Activated naive CD4-positive, alpha-beta T cell treated with anti-CD3 and anti-CD28 coated beads, Interleukin-2, amount 10 ng/mL, durations not matched to agents 7 days and 5 days (primary cell): ENCODE results near the gene ITGB1BP1.
A peak's percentile ranks its signal among the peaks of the same experiment; 100 is the strongest.

Experiments
- CTCF ChIA-PET: fragments of 350-600 bp; sonication (Branson Sonifier 250); formaldehyde crosslinking; loops from one replicate; lab custom pipeline; 2021; ENCODE audit warnings: antibody characterized with exemption; lab: Charles Lee
- DNase-seq: peaks from one replicate; pipeline ENCODE4 v3.0.0-alpha.2; 2020
- H3K27ac Mint-ChIP-seq: one replicate; pipeline ENCODE4 v1.8.0; 2021; ENCODE audit warnings: mild to moderate bottlenecking, moderate library complexity, mixed read lengths
- H3K27me3 Mint-ChIP-seq: one replicate; pipeline ENCODE4 v1.8.0; 2021; ENCODE audit warnings: mild to moderate bottlenecking, mixed read lengths
- H3K36me3 Mint-ChIP-seq: one replicate; pipeline ENCODE4 v1.8.0; 2021; ENCODE audit warnings: mixed read lengths
- H3K4me1 Mint-ChIP-seq: one replicate; pipeline ENCODE4 v1.8.0; 2021; ENCODE audit warnings: mixed read lengths
- H3K4me3 Mint-ChIP-seq: one replicate; pipeline ENCODE4 v1.8.0; 2021; ENCODE audit warnings: mild to moderate bottlenecking, moderate library complexity, mixed read lengths
- H3K9me3 Mint-ChIP-seq: one replicate; pipeline ENCODE4 v1.8.0; 2021; ENCODE audit warnings: mixed read lengths

ITGB1BP1 gene

GRCh38 chr2:9416962-9417316 is 6.4 kb downstream of the ITGB1BP1 start:
- no peaks in the 10 kb centered on the region for H3K27me3 Mint-ChIP-seq
- CTCF ChIA-PET, result no interaction called here
- DNase-seq, result no peak
- H3K4me1 Mint-ChIP-seq, result peaks cover 46% of the 10 kb centered on the region
- H3K36me3 Mint-ChIP-seq, result peaks cover 50% of the 10 kb centered on the region
- no peaks in the 10 kb centered on the region for H3K9me3 Mint-ChIP-seq
- H3K27ac Mint-ChIP-seq, result no peak overlapping the region
- H3K4me3 Mint-ChIP-seq, result no peak overlapping the region

- H3K9me3 Mint-ChIP-seq, result no peaks in the 10 kb centered on the region
- peaks cover 42% of the 10 kb centered on the region for H3K4me1 Mint-ChIP-seq
- H3K27me3 Mint-ChIP-seq, result no peaks in the 10 kb centered on the region
- H3K27ac Mint-ChIP-seq, result no peak overlapping the region
- H3K4me3 Mint-ChIP-seq, result no peak overlapping the region
- peaks cover 50% of the 10 kb centered on the region for H3K36me3 Mint-ChIP-seq
- CTCF ChIA-PET, result no interaction called here
- no peak for DNase-seq
Measured at GRCh38 chr2:9416267-9416961, 6.9 kb downstream of the ITGB1BP1 start.

DNA sequence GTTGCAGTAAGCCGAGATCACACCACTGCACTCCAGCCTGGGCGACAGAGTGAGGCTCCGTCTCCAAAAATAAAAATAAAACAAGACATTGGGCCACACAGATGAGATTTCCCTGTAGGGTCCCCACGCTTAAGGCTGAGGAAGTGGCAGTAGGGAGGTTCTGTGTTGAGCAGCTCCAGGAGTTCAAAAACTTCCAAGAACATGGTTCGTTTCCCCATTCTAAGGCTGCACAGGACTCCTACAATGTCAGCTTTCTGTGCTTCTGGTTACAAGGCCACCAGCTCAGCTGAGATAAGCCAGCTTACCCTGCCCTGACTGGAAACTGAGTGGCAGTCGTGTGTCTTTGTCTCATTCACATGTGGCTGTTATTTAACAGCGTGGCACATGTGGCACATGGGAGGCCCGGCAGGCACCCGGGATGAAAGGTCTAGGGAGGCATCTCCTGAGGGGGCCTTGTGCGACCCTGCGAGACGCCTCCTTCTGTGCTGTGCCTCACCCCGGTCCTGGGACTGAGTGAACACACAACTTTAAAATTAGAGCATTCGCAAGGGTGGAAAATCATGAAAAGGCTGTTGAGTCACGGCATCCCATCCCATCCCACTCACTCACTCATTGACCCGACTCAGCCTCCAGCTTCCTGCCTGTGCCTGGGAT is 7.7 kb downstream of the ITGB1BP1 start:
- H3K36me3 Mint-ChIP-seq, result peaks cover 55% of the 10 kb centered on the region
- no peak for DNase-seq
- no peak overlapping the region for H3K4me3 Mint-ChIP-seq
- no peak overlapping the region for H3K27ac Mint-ChIP-seq
- H3K27me3 Mint-ChIP-seq, result no peaks in the 10 kb centered on the region
- CTCF ChIA-PET, result no interaction called here
- H3K9me3 Mint-ChIP-seq, result no peaks in the 10 kb centered on the region
- peaks cover 42% of the 10 kb centered on the region for H3K4me1 Mint-ChIP-seq

- Mint-ChIP-seq H3K27ac (no peak overlapping the region), H3K27me3 (no peaks in the 10 kb centered on the region), H3K9me3 (no peaks in the 10 kb centered on the region)
Measured at GRCh38 chr2:9412781-9413180, 10.5 kb downstream of the ITGB1BP1 start.

DNA sequence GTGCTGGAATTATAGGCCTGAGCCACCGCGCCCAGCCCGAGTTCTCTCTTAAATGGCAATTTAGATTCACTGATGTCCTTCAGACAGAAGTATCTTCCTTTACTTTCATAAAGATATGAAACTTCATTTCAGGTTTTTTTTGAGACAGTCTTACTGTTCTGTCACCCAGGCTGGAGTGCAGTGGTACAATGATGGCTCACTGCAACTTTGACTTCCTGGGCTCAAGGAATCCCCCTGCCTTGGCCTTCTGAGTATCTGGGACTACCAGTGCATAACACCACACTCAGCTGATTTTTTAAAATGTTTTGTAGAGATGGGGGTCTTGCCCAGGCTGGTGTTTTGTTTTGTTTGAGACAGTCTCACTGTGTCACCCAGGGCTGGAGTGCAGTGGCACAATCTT is 13.2 kb downstream of the ITGB1BP1 start:
- DNase-seq, result no peak
- H3K4me1 Mint-ChIP-seq, result peaks cover 19% of the 10 kb centered on the region
- H3K9me3 Mint-ChIP-seq, result no peaks in the 10 kb centered on the region
- peaks cover 49% of the 10 kb centered on the region for H3K36me3 Mint-ChIP-seq
- H3K27me3 Mint-ChIP-seq, result no peaks in the 10 kb centered on the region
- H3K4me3 Mint-ChIP-seq, result no peak overlapping the region
- CTCF ChIA-PET, result no interaction called here
- peak overlapping the region; percentile 60 for H3K27ac Mint-ChIP-seq

More at GRCh38 chr2:9412781-9413180, 10.5 kb downstream of the ITGB1BP1 start:
- H3K4me3 Mint-ChIP-seq, result no peak overlapping the region
- CTCF ChIA-PET, result interaction anchor here (1.3 kb wide), 1 partner anchor 12 kb away, joined by 5 read pairs; no protein-coding TSS in a partner anchor
- H3K4me1 Mint-ChIP-seq, result peaks cover 26% of the 10 kb centered on the region
- H3K36me3 Mint-ChIP-seq, result peaks cover 58% of the 10 kb centered on the region
- DNase-seq, result no peak

DNA sequence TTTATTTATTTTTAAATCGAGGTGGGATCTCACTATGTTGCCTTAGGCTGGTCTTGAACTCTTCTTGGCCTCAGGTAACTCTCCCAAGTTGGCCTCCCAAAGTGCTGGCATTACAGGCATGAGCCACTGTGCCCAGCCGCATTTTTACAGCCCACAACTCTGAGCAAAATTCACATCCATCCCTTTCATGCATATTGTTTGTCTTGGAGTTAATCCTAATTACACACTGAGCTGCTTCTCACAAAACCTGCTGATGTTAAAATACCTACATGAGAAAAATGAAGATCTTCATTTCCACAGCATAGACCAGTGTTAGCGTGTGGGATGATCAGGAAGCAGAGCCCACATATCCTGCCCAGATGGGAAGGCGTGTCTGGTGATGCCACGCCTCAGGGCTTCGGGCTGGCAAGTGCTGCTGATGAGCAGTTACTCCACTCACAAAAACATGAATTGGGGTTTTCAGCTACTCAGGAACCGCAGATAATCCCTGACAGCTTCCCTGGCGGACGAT is 14.6 kb downstream of the ITGB1BP1 start:
- CTCF ChIA-PET, result no interaction called here
- Mint-ChIP-seq H3K27ac (no peak overlapping the region), H3K27me3 (no peaks in the 10 kb centered on the region), H3K9me3 (no peaks in the 10 kb centered on the region), H3K4me3 (no peak overlapping the region), H3K4me1 (peaks cover 7% of the 10 kb centered on the region), H3K36me3 (peaks cover 39% of the 10 kb centered on the region)
- DNase-seq, result no peak

- Mint-ChIP-seq H3K36me3 (peaks cover 34% of the 10 kb centered on the region), H3K4me1 (peaks cover 3% of the 10 kb centered on the region), H3K9me3 (no peaks in the 10 kb centered on the region), H3K27me3 (no peaks in the 10 kb centered on the region), H3K27ac (no peak overlapping the region), H3K4me3 (no peak overlapping the region)
- no peak for DNase-seq
- CTCF ChIA-PET, result no interaction called here
Measured at GRCh38 chr2:9407363-9407811, 15.9 kb downstream of the ITGB1BP1 start.

- Mint-ChIP-seq H3K36me3 (peaks cover 28% of the 10 kb centered on the region), H3K27ac (no peak overlapping the region), H3K4me3 (no peak overlapping the region), H3K9me3 (no peaks in the 10 kb centered on the region), H3K4me1 (peaks cover 3% of the 10 kb centered on the region), H3K27me3 (no peaks in the 10 kb centered on the region)
- CTCF ChIA-PET, result no interaction called here
- no peak for DNase-seq
Measured at GRCh38 chr2:9406529-9407362, 16.6 kb downstream of the ITGB1BP1 start.

DNA sequence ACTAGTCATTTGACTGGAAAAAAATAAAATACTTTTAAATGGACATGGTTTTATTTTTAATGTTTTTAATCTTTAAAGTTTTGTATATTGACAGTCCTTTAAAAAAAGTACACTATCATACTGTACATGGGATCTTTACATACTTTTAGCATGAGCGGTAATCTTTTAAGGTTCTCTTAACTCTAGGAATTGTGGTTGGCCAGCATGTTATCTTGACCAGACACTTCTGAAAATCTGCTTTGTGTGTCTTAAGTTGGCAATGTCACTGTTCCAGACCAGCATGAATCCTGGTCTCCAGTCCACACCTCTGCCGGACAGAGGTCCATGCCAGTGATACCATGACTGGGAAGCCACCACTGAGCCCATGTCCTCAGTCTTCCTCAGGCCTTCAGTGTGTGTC is 17.7 kb downstream of the ITGB1BP1 start:
- DNase-seq, result no peak
- no peak overlapping the region for H3K4me3 Mint-ChIP-seq
- CTCF ChIA-PET, result no interaction called here
- H3K36me3 Mint-ChIP-seq, result peaks cover 19% of the 10 kb centered on the region
- H3K27me3 Mint-ChIP-seq, result peaks cover 5% of the 10 kb centered on the region
- H3K4me1 Mint-ChIP-seq, result peaks cover 4% of the 10 kb centered on the region
- no peak overlapping the region for H3K27ac Mint-ChIP-seq
- H3K9me3 Mint-ChIP-seq, result no peaks in the 10 kb centered on the region

GRCh38 chr2:9404451-9404850 is 18.9 kb downstream of the ITGB1BP1 start:
- Mint-ChIP-seq H3K4me1 (peaks cover 7% of the 10 kb centered on the region), H3K9me3 (no peaks in the 10 kb centered on the region), H3K27me3 (peaks cover 9% of the 10 kb centered on the region), H3K36me3 (peaks cover 17% of the 10 kb centered on the region), H3K27ac (no peak overlapping the region), H3K4me3 (no peak overlapping the region)
- no peak for DNase-seq
- CTCF ChIA-PET, result no interaction called here

GRCh38 chr2:9403924-9404323 is 19.4 kb downstream of the ITGB1BP1 start:
- Mint-ChIP-seq H3K4me1 (peaks cover 7% of the 10 kb centered on the region), H3K36me3 (peaks cover 13% of the 10 kb centered on the region), H3K4me3 (no peak overlapping the region), H3K27me3 (peaks cover 9% of the 10 kb centered on the region), H3K9me3 (no peaks in the 10 kb centered on the region), H3K27ac (no peak overlapping the region)
- no peak for DNase-seq
- CTCF ChIA-PET, result no interaction called here

- CTCF ChIA-PET, result interaction anchor here (0.6 to 1.6 kb wide), 2 partner anchors 12 to 18 kb away, joined by 3 to 5 read pairs; no protein-coding TSS in a partner anchor
- Mint-ChIP-seq H3K27me3 (peaks cover 9% of the 10 kb centered on the region), H3K36me3 (peaks cover 3% of the 10 kb centered on the region), H3K4me1 (peaks cover 7% of the 10 kb centered on the region), H3K27ac (no peak overlapping the region), H3K9me3 (no peaks in the 10 kb centered on the region), H3K4me3 (no peak overlapping the region)
- no peak for DNase-seq
Measured at GRCh38 chr2:9401646-9402371, 21.5 kb downstream of the ITGB1BP1 start.

- no peaks in the 10 kb centered on the region for H3K9me3 Mint-ChIP-seq
- no peak overlapping the region for H3K4me3 Mint-ChIP-seq
- H3K4me1 Mint-ChIP-seq, result peaks cover 7% of the 10 kb centered on the region
- H3K36me3 Mint-ChIP-seq, result peaks cover 2% of the 10 kb centered on the region
- CTCF ChIA-PET, result interaction anchor here (1.6 kb wide), 1 partner anchor 12 kb away, joined by 5 read pairs; no protein-coding TSS in a partner anchor
- DNase-seq, result no peak
- H3K27ac Mint-ChIP-seq, result no peak overlapping the region
- peaks cover 10% of the 10 kb centered on the region for H3K27me3 Mint-ChIP-seq
Measured at GRCh38 chr2:9401059-9401547, 22.2 kb downstream of the ITGB1BP1 start.
